Measurements from ENCODE around the gene TESK2. TPM values are rescaled to one million over a fixed set of nuclear protein-coding genes. Genes with fewer than 3 reads are reported as not detected.

Gene TESK2
- total and polyA plus RNA-seq, 2 of the 13 experiments (the other 11 are each of a cell fraction or from before 2014, with no cell fraction given): 5.5 to 9.6 TPM

GRCh38 chr1:45297666-45298356, 193.2 kb downstream of the TESK2 start (continued):
- TF ChIP-seq, protein P1, sequence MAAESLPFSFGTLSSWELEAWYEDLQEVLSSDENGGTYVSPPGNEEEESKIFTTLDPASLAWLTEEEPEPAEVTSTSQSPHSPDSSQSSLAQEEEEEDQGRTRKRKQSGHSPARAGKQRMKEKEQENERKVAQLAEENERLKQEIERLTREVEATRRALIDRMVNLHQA (CRISPR knock-in tag; IDR thresholded peaks at IDR 0.05): no peak
- TF ChIP-seq, protein P2, sequence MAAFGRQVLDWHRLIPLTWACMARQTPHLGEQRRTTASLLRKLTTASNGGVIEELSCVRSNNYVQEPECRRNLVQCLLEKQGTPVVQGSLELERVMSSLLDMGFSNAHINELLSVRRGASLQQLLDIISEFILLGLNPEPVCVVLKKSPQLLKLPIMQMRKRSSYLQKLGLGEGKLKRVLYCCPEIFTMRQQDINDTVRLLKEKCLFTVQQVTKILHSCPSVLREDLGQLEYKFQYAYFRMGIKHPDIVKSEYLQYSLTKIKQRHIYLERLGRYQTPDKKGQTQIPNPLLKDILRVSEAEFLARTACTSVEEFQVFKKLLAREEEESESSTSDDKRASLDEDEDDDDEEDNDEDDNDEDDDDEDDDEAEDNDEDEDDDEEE (CRISPR knock-in tag; IDR thresholded peaks at IDR 0.05): no peak
- TF ChIP-seq ZSCAN29 (CRISPR knock-in tag; conservative IDR thresholded peaks at IDR 0.05) (no peak), ZNF724P (CRISPR knock-in tag; IDR thresholded peaks at IDR 0.05; ENCODE audit: borderline replicate concordance) (no peak), ELF3 (CRISPR knock-in tag; IDR thresholded peaks at IDR 0.05) (0 out of 2 replicates have a peak, but pooled peaks have one; percentile 14), CCDC6 (CRISPR knock-in tag; IDR thresholded peaks at IDR 0.05) (no peak), ZNF343 (CRISPR knock-in tag; IDR thresholded peaks at IDR 0.05) (no peak), ZNF770 (CRISPR knock-in tag; IDR thresholded peaks at IDR 0.05) (peak; percentile 73), CREM (IDR thresholded peaks at IDR 0.05) (peak; percentile 48), CREM (CRISPR knock-in tag; IDR thresholded peaks at IDR 0.05) (no peak), HNRNPLL (IDR thresholded peaks at IDR 0.05; ENCODE audit: low read depth, low read length, poor library complexity, severe bottlenecking) (no peak), XBP1 (CRISPR knock-in tag; IDR thresholded peaks at IDR 0.05) (no peak), ZNF12 (CRISPR knock-in tag; IDR thresholded peaks at IDR 0.05) (no peak), ATRX (CRISPR knock-in tag; IDR thresholded peaks at IDR 0.05; ENCODE audit: borderline replicate concordance) (no peak), ZC3H13 (CRISPR knock-in tag; IDR thresholded peaks at IDR 0.05) (no peak)
- TF ChIP-seq, protein P3, sequence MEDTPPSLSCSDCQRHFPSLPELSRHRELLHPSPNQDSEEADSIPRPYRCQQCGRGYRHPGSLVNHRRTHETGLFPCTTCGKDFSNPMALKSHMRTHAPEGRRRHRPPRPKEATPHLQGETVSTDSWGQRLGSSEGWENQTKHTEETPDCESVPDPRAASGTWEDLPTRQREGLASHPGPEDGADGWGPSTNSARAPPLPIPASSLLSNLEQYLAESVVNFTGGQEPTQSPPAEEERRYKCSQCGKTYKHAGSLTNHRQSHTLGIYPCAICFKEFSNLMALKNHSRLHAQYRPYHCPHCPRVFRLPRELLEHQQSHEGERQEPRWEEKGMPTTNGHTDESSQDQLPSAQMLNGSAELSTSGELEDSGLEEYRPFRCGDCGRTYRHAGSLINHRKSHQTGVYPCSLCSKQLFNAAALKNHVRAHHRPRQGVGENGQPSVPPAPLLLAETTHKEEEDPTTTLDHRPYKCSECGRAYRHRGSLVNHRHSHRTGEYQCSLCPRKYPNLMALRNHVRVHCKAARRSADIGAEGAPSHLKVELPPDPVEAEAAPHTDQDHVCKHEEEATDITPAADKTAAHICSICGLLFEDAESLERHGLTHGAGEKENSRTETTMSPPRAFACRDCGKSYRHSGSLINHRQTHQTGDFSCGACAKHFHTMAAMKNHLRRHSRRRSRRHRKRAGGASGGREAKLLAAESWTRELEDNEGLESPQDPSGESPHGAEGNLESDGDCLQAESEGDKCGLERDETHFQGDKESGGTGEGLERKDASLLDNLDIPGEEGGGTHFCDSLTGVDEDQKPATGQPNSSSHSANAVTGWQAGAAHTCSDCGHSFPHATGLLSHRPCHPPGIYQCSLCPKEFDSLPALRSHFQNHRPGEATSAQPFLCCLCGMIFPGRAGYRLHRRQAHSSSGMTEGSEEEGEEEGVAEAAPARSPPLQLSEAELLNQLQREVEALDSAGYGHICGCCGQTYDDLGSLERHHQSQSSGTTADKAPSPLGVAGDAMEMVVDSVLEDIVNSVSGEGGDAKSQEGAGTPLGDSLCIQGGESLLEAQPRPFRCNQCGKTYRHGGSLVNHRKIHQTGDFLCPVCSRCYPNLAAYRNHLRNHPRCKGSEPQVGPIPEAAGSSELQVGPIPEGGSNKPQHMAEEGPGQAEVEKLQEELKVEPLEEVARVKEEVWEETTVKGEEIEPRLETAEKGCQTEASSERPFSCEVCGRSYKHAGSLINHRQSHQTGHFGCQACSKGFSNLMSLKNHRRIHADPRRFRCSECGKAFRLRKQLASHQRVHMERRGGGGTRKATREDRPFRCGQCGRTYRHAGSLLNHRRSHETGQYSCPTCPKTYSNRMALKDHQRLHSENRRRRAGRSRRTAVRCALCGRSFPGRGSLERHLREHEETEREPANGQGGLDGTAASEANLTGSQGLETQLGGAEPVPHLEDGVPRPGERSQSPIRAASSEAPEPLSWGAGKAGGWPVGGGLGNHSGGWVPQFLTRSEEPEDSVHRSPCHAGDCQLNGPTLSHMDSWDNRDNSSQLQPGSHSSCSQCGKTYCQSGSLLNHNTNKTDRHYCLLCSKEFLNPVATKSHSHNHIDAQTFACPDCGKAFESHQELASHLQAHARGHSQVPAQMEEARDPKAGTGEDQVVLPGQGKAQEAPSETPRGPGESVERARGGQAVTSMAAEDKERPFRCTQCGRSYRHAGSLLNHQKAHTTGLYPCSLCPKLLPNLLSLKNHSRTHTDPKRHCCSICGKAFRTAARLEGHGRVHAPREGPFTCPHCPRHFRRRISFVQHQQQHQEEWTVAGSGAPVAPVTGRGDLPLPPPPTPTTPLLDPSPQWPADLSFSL (CRISPR knock-in tag; IDR thresholded peaks at IDR 0.05): no peak
